Suprapubic skin (tissue), 4 donors: Measurements from ENCODE around the gene PXDC1. TPM values are rescaled to one million over a fixed set of nuclear protein-coding genes. Genes with fewer than 3 reads are reported as not detected.

Experiments
- DNase-seq, 2 donors: peaks; one replicate each; pipeline ENCODE4 v3.0.0-alpha.2; 2019; ENCODE audit warnings: low spot score in 2 of 2
- H3K27ac ChIP-seq: fragments of 200-600 bp; sonication (generic); one replicate; pipeline ENCODE4 v1.5.1; 2019
- H3K27me3 ChIP-seq: fragments of 200-600 bp; sonication (generic); one replicate; pipeline ENCODE4 v1.5.1; 2019
- H3K36me3 ChIP-seq: fragments of 200-600 bp; sonication (generic); one replicate; pipeline ENCODE4 v1.5.1; 2019
- H3K4me1 ChIP-seq: fragments of 200-600 bp; sonication (generic); one replicate; pipeline ENCODE4 v1.5.1; 2019
- H3K4me3 ChIP-seq: fragments of 200-600 bp; sonication (generic); one replicate; pipeline ENCODE4 v1.5.1; 2019; ENCODE audit warnings: mild to moderate bottlenecking
- H3K9me3 ChIP-seq: fragments of 200-600 bp; sonication (generic); one replicate; pipeline ENCODE4 v1.5.1; 2019
- CTCF ChIP-seq, 2 donors: fragments of 200-600 bp in 1 of 2; fragments of 450-650 bp in 1 of 2; sonication (generic) in 1 of 2; IDR thresholded peaks; one replicate each; pipeline ENCODE4 v1.5.1; 2016 to 2019; ENCODE audit warnings: antibody characterized with exemption in 2 of 2, mild to moderate bottlenecking in 1 of 2, moderate library complexity in 1 of 2
- EP300 ChIP-seq: sonication (generic); formaldehyde crosslinking; IDR thresholded peaks from one replicate; pipeline ENCODE4 v1.6.1; 2017; ENCODE audit warnings: antibody characterized with exemption
- POLR2A ChIP-seq, 2 donors: fragments of 450-650 bp; IDR thresholded peaks; one replicate each; pipeline ENCODE4 v1.6.1; 2017; ENCODE audit warnings: antibody characterized with exemption in 2 of 2, mild to moderate bottlenecking in 2 of 2, moderate library complexity in 2 of 2
- POLR2AphosphoS5 ChIP-seq, 3 donors: sonication (generic); formaldehyde crosslinking; IDR thresholded peaks; one replicate each; pipeline ENCODE4 v1.6.1; 2017; ENCODE audit warnings: antibody characterized with exemption in 3 of 3
- WGBS: methylation state at CpG from one replicate; pipeline ENCODE4 v1.1.5; 2018; 5-methylcytosine and 5-hydroxymethylcytosine counted together
- total RNA-seq, 4 donors: library from RNA; depleted of rRNA; stranded (reverse); fragments of >200 nt; gene quantifications; one replicate each; pipeline ENCODE4 v1.1.0, GENCODE V29; 2016

The PXDC1 gene
- total RNA-seq, 4 donors from 2014 or later, result 63.1 to 108 (median 68.5) TPM

- no peak for DNase-seq
- 84% methylated on average over 5 of the region's 5 CpGs for WGBS
- H3K27me3 ChIP-seq, result no peaks in the 10 kb centered on the region
- no peaks in the 10 kb centered on the region for H3K9me3 ChIP-seq
- no peak overlapping the region for H3K4me3 ChIP-seq
- H3K4me1 ChIP-seq, result peaks cover 39% of the 10 kb centered on the region
- peak overlapping the region; percentile 27 for H3K27ac ChIP-seq
- H3K36me3 ChIP-seq, result peaks cover 83% of the 10 kb centered on the region
- TF ChIP-seq POLR2A (IDR thresholded peaks at IDR 0.05), result no peak
- TF ChIP-seq POLR2AphosphoS5 (IDR thresholded peaks at IDR 0.05), result no peak
- no peak for TF ChIP-seq EP300
- no peak for TF ChIP-seq CTCF (IDR thresholded peaks at IDR 0.05)
Observed at GRCh38 chr6:3727036-3727435, 24.5 kb downstream of the PXDC1 start.

GRCh38 chr6:3726421-3726820, 25.1 kb downstream of the PXDC1 start:
- no peaks in the 10 kb centered on the region for H3K9me3 ChIP-seq
- no peak overlapping the region for H3K4me3 ChIP-seq
- H3K27me3 ChIP-seq, result no peaks in the 10 kb centered on the region
- WGBS, result 79% methylated on average over 13 of the region's 13 CpGs
- DNase-seq, result no peak
- no peak for TF ChIP-seq POLR2AphosphoS5 (IDR thresholded peaks at IDR 0.05)
- TF ChIP-seq EP300, result no peak
- no peak for TF ChIP-seq CTCF (IDR thresholded peaks at IDR 0.05)
- TF ChIP-seq POLR2A (IDR thresholded peaks at IDR 0.05), result no peak
- peaks cover 38% of the 10 kb centered on the region for H3K4me1 ChIP-seq
- peaks cover 79% of the 10 kb centered on the region for H3K36me3 ChIP-seq
- no peak overlapping the region for H3K27ac ChIP-seq

GRCh38 chr6:3725145-3726047, 26.1 kb downstream of the PXDC1 start:
- Histone ChIP-seq H3K4me3 (no peak overlapping the region), H3K27me3 (no peaks in the 10 kb centered on the region), H3K4me1 (peaks cover 38% of the 10 kb centered on the region), H3K36me3 (peaks cover 74% of the 10 kb centered on the region), H3K27ac (peak overlapping the region; percentile 54), H3K9me3 (no peaks in the 10 kb centered on the region)
- WGBS, result 80% methylated on average over 15 of the region's 33 CpGs
- DNase-seq, result no peak
- TF ChIP-seq POLR2AphosphoS5 (IDR thresholded peaks at IDR 0.05), result no peak
- no peak for TF ChIP-seq CTCF (IDR thresholded peaks at IDR 0.05)
- TF ChIP-seq POLR2A (IDR thresholded peaks at IDR 0.05), result no peak
- no peak for TF ChIP-seq EP300

GRCh38 chr6:3724451-3725144, 26.9 kb downstream of the PXDC1 start:
- TF ChIP-seq CTCF (IDR thresholded peaks at IDR 0.05) (no peak), POLR2A (IDR thresholded peaks at IDR 0.05) (no peak), EP300 (no peak), POLR2AphosphoS5 (IDR thresholded peaks at IDR 0.05) (no peak)
- no peak for DNase-seq
- 71% methylated on average over 21 of the region's 22 CpGs for WGBS
- peak overlapping the region; percentile 54 for H3K27ac ChIP-seq
- no peaks in the 10 kb centered on the region for H3K27me3 ChIP-seq
- H3K4me3 ChIP-seq, result no peak overlapping the region
- peaks cover 69% of the 10 kb centered on the region for H3K36me3 ChIP-seq
- H3K9me3 ChIP-seq, result no peaks in the 10 kb centered on the region
- H3K4me1 ChIP-seq, result peaks cover 38% of the 10 kb centered on the region

- WGBS, result 90% methylated on average over 18 of the region's 18 CpGs
- TF ChIP-seq CTCF (IDR thresholded peaks at IDR 0.05), result no peak
- no peak for TF ChIP-seq POLR2AphosphoS5 (IDR thresholded peaks at IDR 0.05)
- TF ChIP-seq EP300, result no peak
- no peak for TF ChIP-seq POLR2A (IDR thresholded peaks at IDR 0.05)
- Histone ChIP-seq H3K4me3 (no peak overlapping the region), H3K27me3 (no peaks in the 10 kb centered on the region), H3K9me3 (no peaks in the 10 kb centered on the region), H3K36me3 (peaks cover 63% of the 10 kb centered on the region), H3K27ac (no peak overlapping the region), H3K4me1 (peaks cover 38% of the 10 kb centered on the region)
- no peak for DNase-seq
Observed at GRCh38 chr6:3723966-3724365, 27.5 kb downstream of the PXDC1 start.
